HG03196 (cell line): ENCODE measurements around the gene CD40LG.

ENCODE experiments used
- ATAC-seq: cut with Tn5 transposase; IDR thresholded peaks from one replicate; pipeline ENCODE4 v1.9.1; 2021; ENCODE audit not compliant: unreplicated experiment

CD40LG gene

DNA sequence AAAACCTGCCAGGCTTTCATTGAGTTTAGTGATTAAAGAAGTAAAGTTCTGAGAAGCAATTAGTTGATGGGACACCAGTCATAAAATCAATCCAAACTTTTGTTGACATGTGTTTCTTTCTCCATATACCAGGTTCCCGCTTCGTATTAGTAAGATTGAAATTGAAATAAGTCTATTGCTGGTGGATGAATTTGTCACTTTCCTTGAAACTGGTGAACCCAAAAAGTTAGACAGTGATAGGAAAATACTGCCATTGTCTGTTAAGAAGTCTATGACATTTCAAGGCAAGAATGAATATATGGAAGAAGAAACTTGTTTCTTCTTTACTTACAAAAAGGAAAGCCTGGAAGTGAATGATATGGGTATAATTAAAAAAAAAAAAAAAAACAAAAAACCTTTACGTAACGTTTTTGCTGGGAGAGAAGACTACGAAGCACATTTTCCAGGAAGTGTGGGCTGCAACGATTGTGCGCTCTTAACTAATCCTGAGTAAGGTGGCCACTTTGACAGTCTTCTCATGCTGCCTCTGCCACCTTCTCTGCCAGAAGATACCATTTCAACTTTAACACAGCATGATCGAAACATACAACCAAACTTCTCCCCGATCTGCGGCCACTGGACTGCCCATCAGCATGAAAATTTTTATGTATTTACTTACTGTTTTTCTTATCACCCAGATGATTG lies at the start of gene CD40LG:
Gene CD40LG, plus strand, starts transcription at position 482 of the 684 bp plus-strand sequence. Its CDS starts 91 bp downstream, at position 573.
- ATAC-seq: no peak

DNA sequence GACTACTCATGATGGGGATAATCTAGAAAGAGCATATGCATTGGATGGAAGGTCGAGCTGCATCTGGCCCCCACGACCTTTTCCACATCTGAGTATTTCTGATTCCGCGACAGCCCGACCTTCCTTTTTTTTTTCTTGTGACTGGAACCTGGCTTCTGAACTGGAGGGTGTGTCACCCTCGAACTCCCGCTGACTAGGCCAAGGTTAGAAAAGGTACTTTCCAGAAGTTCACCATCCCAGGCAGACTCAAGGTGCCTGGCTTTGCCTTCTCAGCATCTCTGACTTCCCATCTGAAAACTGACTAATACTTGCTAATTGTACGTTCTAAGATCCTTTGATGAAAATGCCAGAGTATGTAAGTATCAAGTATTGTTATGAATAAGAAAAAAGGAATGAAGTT lies 49.3 kb upstream of the CD40LG start:
- no peak for ATAC-seq

DNA sequence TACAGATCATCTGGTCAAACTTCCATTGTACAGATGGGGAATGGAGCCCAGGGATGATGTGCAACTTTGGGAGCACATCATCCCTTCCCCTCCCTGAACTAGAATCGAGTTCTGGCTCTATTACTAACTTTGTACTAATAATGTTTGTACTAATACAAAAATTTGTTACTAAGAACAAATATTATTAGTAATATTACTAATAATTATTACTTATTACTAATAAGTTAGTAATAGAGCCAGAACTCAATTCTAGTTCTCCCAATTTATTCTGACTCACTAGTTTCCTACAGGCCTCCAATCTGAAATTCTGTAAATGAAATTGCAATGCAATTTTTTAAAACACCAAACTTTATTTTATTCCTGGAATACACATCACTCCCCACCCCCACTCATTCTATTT lies 47.9 kb upstream of the CD40LG start:
- ATAC-seq: no peak

DNA sequence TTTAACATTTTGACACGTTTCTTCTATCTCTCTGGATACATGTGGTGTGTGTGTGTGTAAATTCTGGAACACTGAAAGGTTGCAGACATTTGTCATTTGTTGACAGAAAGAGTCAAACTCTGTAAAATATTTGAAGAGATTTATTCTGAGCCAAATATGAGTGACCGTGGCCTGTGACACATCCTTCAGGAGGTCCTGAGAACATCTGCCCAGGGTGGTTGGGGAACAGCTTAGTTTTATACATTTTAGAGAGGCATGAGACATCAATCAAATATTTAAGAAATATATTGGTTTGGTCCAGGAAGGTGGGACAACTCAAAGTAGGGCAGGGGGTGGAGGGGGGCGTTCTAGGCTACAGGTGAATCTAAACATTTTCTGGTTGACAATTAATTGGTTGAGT lies 40.7 kb upstream of the CD40LG start:
- no peak for ATAC-seq

DNA sequence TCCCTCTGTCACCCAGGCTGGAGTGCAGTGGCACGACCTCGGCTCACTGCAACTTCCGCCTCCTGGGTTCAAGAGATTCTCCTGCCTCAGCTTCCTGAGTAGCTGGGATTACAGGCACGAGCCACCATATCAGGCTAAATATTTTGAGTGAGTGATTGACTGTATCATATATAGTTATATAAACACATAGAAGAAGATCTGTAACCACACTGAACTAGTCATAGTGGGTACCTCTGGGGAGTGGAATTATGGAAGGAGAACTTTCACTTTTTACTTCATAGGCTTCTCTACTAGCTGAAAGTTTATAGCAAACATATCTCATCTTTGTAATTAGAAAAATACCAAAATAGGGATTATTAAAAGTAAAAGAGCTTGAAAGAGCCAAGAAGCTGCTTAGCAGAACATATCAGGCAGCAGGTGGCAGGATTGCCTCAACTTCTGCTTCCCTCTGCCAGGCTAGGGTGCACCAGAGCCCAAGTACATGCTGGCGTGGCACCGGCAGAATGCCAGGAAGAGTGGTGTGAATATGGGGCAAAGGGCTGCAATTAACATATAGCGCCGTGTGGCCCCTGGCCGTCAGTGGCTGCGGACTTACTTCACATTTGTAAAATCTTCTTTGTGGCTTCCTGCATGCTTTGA lies 39.5 kb upstream of the CD40LG start:
- ATAC-seq: no peak

DNA sequence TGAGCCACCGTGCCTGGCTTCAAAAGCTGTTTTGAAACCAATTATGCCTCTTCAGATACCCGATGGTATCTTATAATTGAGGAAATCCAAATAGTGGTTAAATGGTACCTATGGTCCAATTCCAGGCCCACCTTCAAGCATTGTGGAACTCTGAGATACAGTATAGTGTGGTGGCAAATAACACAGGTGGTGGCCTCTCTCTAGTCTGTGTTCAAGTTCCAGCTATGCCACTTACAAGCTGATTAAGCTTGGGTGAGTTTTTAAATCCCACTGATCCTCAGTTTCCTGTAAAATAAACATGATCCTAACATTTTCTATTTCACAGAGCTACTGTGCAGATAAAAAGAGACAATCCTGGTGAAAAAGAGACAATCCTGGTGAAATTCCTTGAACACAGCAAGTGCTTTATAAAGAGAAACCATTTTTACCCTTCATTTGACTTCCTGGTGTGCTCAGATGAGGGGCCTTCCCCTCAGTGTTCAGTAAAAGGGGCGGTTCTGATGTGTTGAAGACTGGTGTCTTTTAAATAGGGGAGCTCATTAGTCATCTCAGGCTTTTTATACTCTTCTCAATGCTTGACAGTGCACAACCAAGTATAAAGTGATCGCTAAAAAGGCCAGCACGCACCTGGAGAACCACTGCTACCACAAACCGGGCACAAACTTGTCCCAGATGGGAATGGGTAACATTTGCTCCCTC lies 30.8 kb upstream of the CD40LG start:
- peak; percentile 71 for ATAC-seq

DNA sequence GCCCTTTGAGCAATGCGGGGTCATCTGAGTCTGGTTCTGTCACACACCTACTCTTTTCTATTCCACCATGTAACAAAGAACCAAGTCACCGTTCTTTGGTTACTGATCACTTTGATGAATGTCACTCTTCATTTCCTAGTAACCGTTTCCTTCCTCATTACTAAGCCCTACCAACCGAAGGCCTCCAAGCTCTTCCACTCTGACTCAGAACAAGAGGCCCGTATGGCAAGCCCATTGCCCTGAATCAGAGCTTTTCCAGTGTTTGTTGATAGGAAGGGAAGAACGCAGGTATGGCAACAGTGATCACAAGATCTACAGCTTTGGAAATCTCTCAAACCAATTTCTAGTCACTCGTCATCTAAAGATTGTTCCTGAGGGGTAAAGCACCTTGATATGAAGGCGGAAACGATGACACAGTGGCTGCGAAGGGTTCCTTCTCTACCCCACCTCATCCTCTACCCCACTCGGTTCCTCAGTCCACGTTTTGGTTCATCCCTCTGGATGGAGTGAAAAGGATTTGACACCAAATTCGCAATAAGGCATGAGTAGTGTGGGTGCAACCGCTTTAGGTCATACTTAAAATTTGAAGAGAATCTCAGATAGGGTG lies 28.0 kb upstream of the CD40LG start:
- no peak for ATAC-seq

DNA sequence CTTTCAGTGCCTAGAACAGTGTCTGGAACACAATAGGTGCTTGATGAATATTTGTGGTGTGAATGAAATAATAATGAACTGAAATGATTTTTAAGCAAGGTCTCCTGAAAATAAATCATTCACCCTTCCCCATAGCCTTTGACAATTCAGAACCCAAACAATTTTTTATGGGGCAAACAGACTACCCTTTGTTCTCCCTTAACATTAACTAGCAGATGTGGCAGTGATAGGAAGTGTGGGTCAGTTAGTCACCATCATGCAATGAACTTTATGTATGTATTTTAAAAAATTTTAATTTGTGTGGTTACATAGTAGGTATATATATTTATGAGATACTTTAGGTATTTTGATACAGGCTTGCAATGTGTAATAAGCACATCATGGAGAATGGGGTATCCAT lies 27.2 kb upstream of the CD40LG start:
- ATAC-seq: no peak

DNA sequence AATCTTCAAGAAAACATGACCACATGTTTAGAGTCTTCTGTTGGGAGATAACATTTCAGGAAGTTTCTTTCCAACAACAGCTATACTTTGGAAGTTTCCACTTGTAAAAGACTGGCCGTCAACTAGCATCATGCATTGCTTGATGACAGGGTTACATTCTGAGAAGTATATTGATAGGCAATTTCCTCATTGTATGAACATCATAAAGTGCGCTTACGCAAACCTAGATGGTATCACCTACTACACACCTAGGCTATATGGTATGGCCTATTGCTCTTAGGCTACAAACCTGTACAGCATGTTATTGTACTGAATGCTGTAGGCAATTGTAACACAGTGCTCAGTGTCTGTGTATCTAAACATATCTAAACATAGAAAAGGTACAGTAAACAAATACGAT lies 25.4 kb upstream of the CD40LG start:
- no peak for ATAC-seq

DNA sequence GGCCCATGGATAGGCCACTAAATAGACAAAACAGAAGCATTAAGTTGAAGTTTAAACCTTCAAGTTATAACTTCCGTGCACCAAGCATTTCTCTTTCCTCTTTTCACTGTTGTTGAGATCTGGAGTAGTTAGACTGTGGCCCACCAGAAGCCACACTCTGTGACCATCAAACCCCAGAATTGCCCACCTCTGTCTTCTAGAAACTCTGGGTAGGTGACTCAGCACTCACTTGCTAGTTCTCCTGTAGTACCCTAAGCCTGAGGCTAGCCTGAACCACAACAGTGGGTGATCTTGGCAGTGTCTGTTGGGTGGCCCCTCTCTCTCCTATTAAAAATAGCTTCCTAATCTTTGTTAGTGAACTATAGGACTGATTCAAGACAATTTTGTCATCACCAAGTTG lies 24.6 kb upstream of the CD40LG start:
- no peak for ATAC-seq

DNA sequence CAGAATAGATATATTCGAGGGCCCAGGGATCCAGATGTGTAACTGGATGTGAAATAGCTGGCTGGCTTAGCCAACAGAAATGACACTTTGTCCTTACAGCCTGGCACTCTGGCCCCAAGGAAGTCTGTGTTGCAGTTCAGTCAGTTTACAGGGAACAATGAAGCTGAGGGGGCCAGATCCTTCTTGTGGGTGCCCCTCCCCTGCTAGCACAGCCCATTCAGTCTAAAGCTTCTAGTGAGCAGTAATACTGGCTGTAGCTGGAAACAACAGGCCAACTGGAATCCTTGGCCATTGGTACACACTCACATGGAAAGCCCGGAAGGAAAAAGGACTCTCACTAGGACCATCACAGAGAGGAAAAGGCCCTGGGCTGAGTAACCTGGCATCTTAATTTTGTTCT lies 22.7 kb upstream of the CD40LG start:
- ATAC-seq: no peak

DNA sequence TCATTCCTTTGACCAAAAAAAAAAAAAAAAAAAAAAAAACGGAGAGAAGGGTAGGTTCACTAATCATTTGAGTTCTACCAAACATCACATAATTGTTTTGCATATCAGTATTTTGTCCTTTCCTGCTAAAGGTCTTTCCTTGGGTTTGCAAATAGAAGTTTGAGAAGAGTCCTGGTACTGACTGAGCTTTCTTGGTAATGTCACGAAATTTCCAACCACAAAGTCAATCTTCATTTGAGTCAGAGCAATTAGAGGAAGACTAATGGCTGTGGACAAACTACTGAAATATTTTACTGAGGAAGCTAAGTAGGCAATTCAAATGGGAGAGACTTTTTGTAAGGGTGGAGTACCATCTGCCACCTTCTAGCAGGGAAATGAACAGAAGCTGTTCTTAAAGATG lies 21.7 kb upstream of the CD40LG start:
- ATAC-seq: no peak

DNA sequence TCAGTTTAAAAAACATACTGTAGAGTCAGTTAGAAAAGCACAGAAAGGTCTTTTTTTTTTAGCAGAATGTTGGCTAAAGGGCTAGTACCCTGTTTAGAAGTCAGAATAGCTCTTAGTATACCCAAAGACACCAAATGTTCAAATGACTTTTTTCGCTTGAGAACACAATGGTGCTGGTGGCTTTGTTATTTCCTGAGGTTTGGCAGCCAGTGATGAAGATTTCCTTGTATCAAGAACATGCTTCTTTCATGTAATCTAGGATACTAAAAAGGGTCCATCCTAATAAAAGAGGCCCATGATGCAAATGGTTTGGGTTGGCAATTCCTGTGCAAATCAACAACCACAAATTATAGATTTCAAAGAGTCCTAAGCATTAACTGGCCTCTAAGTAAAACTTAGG lies 21.1 kb upstream of the CD40LG start:
- no peak for ATAC-seq

DNA sequence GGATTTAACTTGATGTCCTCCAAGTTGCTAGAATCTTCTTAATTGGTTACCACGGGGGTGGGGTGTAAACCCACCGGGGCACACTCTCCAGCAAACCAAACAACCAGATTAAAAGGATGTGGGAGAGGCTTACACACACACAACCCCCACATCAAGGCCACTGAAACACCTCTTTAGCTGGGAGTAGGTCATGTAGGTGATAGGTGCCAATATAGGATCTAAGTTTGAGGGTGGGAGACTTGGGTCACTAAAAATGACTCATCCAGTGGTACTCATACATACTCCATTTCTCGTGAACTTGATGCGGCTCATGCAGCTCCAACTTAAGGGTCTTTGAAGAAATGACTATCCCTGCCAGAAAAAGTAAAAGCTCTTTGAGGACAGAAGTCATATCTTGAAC lies 20.5 kb upstream of the CD40LG start:
- ATAC-seq: no peak

DNA sequence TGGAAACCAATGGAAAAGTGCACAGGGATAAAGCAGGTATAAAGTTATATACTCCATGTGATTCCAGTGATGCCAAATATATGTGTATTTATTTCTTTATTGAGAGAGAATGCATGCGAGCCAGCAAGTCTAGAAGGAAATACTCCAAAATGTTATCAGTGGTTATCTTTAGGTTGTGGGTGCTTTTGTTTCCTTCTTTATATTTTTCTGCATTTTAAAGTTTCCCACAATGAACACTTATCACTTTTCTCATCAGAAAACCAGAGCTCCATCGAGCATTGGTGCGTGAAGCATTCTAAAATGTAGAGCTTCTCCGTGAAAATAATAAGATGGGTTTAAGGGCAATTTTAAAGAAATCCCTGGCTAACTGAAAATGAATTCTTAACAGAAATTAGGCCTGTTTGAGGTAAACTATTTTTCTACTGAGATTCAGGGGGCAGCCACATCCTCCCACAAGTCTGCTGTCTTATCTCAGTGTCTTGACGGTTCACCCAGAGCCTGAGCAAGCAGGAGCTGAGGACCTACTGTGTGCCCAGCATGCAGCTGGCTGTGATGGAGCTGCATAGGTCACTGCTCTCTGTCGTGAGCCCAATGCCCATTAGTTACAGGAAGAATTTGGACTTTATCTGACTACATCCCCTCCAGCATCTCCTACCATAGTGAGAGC lies 18.7 kb upstream of the CD40LG start:
- no peak for ATAC-seq

DNA sequence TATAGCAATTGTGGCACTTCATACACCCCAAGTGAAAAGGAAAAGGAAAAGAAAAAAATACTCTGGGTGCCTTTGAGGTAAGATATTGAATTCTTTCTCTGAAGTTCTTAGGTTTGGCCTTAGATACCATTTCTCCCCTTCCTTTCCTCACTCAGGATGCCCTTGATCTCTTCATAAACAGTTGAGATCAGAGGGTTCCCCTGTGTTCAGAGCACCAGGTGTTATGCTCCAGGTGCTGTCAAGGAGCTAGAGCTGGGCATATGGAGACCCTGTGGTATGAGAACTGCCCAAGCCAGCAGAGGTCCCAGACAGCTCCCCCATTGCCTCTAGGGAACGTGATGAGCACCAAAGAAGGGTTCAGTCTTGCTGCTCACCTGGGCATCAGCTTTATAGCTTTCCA lies 17.1 kb upstream of the CD40LG start:
- no peak for ATAC-seq

DNA sequence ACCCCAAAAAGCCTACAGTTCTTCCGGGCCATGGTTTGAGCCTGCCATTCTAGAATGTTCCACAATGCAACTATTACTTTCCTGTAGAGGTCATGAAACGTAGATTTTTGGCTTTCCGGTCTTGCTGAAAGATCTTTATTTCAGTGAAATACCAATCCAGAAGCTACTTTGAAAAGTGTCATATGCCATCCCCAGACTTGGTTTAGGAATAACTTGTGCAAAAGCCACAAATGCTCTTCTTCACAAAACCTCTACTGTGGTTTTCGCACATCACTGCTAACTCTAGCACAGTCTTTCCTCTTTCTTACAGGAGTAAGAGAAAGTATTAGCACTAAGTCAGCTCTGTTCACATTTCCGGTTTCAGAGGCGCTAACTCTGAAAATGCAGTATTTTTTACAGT lies 12.7 kb upstream of the CD40LG start:
- no peak for ATAC-seq

DNA sequence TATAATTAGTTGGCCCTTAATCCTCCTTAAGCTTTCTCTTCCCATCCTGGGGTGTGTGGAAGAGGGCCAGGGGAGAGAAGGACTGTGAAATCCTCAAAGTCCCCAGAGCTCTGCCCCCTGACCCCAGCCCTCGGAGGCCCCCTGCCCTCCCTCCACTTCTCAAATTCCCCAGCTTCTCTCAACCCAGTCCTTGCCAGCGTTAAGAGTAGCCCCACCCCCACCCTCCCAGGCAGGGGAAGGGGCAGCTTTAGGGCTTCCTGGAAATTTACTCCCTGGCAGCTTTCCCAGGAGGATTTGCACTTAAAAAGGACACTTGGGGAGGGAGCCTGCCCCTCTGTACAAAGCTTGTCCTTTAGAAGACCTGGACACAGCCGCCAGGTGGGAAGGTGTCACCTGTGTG lies 11.8 kb upstream of the CD40LG start:
- ATAC-seq: no peak

DNA sequence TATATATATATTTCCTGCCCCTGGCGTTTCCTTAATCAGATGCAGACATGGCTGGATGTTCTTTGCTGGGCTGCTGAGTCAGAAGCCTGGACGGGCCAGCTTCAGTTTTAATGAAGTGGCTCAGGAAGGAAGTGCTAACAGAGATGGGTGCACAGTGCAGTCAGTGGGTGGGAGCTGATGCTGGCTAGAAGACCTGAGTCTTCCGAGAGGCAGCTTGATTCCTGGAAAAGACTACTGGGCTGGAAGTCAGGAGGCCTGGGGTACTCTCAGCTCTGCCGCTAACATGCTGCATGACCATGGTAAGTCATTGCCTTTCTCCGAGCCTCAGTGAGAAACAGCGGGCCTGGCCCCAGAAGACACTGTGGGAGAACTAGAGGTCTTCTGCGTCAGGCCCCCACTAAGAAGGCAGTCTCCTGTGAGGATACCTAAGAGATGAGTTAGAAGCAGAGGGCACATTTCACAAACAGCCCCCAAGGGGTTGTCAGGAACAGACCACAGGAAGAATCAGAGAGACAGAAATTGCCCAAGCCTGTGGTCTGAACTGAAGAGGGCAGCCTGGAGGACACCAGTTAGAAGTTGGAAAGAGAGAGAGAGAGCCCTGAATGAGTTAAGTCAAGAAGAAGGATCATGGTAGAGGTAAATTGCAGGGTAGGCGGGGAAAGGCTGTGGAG lies 8.3 kb upstream of the CD40LG start:
- no peak for ATAC-seq

DNA sequence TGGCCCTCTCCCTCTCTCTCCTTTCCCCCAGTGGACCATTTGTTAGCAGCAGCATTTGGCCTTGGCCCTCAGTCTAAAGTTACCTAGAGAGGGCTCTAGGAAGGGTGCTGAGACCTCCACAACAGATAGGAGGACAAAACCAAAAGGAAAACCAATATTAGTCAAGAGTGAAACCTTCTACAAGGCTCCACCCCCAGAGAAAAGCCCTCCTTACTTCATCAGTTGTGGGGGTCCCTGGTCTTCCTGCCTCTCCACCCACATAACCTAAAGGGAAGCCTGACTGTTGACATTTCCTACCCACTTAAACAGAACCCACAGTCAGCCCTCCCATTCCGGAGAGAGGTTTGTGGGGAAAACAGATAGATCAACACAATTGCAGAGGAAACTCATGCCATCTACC lies 4.7 kb upstream of the CD40LG start:
- no peak for ATAC-seq
